GM21825 (cell line): Measurements from ENCODE around the gene HOXD9.

Source experiments
- ATAC-seq: cut with Tn5 transposase; IDR thresholded peaks from one replicate; pipeline ENCODE4 v1.9.1; 2021; ENCODE audit warnings: mild to moderate bottlenecking, moderate library complexity; ENCODE audit not compliant: unreplicated experiment

HOXD9 gene

DNA sequence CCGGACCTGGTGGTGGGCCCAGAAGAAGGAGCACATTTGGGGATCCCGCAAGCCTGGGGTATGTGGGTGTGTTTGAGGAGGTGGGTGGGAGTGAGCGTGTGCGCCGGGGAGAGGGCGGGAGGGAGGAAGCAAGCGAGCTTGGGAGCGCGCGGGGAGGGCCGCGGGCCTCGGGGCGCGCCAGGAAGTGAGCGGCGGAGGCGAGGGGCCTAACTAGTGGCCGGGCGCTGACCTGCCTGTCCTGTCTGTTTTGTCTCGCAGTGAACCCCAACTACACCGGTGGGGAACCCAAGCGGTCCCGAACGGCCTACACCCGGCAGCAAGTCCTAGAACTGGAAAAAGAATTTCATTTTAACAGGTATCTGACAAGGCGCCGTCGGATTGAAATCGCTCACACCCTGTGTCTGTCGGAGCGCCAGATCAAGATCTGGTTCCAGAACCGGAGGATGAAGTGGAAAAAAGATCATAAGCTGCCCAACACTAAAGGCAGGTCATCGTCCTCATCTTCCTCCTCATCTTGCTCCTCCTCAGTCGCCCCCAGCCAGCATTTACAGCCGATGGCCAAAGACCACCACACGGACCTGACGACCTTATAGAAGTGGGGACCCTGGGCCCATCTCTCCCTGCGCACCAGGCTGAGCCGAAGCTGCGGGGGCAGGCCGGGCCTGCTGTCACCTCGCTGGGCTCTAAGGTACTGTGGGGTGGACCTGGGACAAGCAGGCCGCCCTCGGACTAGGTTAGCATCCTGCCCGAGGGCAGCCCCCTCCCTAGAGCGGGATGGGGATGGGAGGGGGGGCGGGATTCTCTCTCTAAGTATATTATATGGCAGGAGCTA lies 30.0 kb downstream of the HOXD9 start:
- no peak for ATAC-seq

DNA sequence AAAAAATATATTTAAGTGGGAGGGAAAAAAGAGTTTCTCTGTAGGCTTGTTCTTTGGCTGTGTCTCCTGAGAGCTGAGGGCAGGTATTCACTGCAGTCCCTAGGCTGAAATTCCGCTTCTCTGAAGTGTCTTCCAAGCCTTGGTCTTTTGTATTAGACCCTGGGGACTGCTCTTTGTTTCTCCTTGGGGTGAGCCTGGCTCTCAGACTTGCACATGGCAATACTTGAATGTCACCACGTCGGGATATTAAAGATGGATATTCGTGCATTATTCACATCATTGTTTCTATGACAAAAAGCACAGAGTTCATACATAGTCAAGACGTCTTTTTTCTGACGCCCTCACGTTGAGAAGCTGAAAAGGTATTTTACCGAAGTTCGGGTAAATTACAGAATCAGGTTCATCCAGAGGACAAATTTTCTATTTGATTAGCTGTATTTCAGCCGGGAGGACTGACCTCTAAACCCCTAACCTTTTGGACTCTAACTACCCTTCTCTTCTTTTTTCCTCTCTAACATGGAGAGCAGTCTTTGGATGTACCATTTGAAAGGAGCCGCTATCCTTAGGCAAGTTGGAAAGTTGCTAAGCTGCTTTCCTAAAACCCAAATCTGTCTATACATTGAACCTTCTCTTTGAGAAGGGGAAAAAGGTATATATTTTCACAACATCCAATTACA lies 32.2 kb downstream of the HOXD9 start:
- no peak for ATAC-seq

DNA sequence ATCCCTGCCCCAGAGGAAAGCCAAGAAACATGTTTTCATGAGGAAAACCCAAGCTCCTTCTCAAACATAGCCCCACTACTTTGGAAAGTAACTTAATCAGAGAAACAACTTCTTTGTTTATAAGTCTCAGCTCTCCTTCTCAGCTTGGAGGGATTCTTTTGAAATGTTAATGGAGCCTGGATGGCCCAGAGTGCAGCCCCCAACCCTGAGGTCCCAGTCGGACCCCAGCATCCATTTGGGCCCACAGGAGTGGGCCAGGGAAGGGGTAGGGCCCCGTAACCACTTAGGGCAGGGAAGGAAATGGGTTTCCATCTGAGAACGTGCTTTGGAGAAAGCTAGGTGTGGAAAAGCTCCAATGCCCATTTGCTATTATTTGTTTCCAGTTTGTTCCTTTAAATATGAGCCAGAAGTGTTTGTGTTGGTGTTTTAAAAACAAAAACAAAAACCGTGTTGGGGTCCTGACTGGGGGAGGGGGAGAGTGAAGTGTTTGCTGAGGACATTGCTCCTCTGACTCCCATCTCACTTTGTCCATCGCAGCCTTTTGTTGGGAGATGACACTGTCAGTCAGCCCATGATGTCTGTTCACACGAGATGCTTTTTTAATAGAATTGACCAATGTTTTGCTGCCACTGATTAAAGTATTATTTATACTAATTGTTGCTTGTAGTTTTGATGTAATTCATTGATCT lies 33.0 kb downstream of the HOXD9 start:
- no peak for ATAC-seq

DNA sequence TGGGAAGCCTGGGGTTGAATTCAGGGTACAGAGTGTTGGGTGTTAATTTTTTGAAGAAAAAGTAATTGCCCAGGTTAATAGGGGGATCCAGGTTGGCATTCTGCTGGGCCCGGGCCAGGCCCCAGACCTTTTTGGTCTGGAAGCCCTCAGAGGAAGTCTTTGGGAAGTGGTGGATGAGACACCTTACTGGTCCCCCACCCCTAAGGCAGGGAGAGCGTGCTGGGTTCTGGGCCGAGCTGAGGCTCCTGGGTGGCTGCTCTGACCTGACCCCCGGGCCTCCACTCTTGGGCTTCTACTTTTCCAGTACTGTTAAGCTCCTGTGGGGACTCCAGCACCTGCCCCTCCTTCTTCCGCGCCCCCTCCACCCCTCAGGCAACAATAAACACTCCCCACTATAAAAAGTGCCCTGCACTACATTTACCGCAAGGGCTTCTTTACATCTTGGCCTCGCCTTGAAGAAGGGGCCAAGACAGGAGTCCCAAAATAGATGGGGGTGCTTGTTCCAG lies 33.8 kb downstream of the HOXD9 start:
- ATAC-seq: no peak

DNA sequence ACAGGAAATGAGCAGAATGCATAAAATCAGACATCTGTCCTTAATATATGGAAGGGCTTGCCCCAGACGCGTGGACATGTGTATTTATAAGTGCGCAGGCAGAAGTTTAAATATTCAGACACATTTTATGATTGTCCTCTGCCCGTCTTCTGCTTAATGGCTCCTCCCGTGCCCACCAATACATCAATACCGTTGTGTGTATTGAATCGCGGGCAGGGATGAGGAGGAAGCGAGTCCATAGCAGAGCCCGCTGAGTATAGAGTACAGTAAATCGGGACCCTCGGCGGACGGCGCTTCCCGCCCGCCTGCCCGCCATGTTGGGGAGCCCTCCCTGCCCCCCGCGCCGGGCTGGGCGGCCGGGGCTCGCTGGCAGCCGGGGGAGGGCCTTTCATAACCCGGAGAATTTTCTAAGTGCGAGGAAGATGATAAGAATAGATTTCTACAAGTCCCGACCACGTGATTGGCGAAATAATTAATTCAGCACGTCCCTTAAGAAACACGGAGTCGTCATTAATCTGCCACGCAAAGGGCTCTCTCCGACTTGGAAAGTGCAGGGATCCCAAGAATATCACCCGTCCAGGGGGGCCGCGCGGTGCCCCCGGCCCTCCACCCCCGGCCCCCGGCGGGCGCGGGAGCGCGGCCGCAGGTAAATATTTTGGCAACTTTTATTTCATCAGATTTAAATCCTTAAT lies 34.4 kb downstream of the HOXD9 start, which contains the start of gene HOXD3:
Gene HOXD3 (plus strand): TSS at position 501 of the 692 bp plus-strand sequence. CDS start 11,808 bp downstream, outside the sequence.
- ATAC-seq: no peak

DNA sequence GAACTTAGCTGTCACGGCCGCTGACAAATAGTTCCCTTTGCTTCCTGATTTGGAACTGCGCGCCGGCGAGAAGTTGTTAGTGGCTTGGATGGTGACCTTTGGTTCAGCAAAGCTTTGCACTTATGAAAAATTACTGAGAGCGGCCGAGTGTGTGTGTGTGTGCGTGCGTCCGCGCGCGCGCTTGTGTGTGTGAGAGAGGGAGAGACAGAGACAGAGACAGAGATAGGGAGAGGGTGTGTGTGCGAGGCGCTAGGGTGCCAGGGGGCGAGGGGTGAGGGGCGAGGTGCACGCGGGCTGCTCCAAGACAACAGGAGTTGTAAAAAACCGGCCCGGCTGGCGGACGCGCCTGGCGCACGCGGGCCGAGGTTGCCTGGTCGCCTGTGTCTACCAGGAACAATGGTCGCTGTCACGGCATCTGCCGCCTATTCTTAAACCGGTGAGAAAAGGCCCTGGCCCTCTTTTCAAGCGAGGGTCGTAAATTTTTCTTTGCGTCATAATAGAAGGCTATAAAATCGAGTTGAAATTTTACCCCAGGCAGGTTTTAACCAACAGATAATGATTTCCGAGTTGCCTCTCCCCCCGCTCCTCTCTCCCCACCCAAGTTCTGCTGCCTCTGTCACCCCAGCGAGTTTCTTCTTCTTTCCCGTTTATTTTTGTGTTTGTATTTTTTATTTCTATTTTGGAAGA lies 35.1 kb downstream of the HOXD9 start:
- no peak for ATAC-seq

DNA sequence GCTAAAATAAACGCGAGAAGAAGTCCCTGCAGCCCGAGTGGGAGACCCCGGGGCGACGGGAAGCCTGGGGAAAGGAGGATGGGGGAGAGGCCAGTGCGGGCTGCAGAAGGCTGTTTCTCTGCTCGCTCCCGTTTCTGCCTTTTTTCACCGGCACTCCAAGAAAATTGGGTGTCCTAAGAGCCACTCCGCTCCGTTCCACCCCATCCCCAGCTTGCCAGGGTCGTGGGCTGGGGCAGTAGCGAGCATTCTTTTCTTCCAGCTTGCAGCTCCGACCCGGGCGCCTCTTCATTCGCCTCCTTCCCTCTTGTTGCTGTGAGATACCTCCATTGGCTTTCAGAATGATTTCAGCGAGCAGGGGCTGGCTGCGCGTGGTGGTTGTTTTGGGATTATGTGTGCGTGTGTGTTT lies 35.7 kb downstream of the HOXD9 start:
- no peak for ATAC-seq

DNA sequence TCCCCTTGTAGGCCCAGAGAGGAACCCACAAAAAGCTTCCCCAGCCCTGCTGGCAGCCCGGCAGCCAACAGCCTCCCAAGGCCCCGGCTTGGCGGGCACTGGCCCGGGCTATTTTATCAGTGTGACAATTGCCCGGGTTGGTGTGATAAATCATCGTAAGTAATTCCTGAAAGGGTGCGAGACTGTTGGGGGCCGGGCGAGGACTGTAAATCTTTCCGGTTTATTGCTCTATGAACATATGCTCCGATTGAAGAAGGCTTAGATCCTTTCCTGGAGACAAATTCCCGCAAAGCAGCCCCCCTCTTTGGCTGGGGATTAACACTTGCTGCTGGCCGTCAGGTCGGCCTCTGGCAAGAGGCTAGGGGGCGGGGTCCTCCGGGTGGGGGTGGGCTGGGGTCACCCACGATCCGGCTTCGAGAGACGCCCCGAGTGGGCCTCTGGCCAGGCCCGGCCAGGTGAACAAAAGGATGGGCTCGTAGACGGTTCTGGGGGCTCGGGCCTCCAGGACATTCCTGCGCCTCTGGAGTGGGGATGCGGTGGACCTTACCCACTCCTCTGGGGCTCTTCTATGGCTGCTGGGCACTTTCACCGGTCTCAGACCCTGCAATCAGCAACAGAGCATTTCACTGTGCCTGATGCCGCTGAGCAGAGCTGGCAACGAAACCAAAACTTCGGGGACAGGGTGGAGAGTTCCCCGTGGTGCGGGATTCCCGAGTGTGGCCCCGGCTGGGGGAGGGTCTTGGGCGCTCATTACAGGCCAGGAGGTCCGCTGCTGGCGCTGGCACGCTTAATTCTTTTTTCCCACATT lies 36.5 kb downstream of the HOXD9 start:
- ATAC-seq: no peak

DNA sequence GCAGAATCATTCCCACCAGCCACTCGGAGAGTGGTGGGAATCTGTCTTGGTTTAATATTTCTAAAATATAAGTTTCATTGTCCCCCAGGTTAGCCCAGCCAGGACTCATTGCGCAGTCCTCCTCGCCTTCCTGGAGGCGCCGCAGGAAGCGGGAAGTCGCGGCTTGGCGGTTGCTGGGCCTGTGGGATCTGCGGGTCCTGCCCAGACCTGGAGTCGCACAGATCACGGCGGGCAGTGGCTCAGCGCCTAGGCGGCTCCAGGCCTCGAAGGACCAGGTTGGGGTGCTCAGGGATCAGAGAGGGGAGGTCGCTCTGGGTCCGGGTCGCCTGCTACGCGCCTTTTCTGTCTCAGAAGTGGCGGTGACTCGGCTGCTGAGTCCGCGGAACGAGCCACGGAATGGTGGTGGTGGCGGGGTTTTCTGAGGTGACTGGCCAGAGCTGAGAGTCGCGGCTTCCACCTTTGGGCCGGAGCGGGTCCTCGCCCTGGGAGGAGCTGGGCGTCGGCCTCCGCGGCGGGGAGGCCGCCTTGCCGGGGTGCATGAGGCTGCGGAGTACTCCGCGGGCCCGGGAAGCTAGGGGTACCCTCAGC lies 37.2 kb downstream of the HOXD9 start:
- ATAC-seq: no peak

DNA sequence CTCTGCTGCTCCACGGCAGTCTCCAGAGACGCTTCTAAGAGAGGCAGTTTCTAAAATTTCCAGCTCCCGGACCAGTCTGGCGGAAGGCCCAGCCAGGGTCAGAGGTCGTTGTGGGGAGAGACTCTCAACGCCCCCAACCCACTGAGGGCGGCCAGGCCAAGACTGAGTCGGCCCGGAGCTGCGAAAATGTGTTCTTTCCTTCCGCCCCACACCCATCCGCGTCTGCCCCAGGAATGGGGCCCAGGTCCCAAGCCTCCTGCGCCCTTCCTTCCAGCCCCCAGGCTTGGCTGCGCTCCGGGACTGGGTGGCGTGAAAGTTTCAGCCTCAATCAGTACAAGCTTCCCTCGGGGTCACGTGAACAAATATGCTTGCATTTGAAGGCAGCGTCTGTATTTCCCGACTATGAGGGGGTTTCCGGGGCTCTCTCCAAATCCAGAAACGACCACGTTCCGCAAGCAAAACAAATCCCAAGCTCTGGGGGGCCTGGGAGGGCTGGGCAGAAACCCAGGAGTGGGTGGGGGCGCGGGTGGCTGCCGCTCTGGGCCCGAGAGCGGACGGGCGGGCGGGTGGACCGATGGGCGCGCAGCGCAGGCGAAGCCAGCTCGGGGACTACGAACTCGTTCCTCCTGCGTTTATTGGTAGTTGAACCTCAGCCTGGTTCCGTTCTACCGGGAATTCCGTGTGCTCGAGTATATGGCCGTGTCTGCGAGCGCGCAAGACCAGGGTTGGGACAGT lies 37.9 kb downstream of the HOXD9 start:
- ATAC-seq: no peak

DNA sequence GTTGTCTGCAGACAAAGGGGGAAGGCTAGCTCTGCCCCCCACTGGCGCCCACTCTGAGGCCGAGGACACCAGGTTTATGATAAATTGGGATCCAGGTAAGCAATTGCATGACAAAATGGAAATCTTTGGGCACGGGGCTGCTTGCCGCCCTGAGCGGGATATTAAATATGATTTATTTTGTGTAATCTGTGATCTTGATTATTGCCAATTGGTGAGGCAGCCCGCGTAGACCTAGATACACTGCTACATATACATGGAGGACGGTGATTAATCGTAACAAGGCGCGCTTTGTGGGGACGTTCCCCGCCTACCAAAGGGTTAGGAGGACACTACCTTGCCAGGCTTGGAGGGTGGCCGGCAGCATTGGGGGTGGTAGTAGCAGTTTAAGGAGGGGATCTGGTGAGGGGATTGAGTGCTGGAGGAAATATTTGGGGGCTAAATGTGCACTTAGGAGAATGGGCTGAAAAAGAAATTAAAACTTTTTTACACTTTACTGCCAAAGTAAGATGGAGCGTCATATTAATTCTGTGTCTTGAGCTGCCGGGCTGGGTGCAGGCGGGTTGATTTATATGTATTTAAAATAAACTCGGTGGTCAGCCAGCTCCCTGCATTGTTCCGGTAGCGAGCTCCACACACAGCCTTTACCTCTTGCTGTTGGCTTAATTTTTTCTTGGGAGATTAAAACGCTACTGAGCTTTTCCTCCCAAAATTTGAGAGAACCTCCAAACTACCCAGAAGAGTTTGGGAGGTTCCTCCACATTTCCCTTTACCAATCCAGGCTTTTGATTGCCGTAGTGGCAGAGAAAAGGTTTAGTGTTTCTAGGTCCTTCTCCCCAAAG lies 38.7 kb downstream of the HOXD9 start:
- ATAC-seq: no peak

DNA sequence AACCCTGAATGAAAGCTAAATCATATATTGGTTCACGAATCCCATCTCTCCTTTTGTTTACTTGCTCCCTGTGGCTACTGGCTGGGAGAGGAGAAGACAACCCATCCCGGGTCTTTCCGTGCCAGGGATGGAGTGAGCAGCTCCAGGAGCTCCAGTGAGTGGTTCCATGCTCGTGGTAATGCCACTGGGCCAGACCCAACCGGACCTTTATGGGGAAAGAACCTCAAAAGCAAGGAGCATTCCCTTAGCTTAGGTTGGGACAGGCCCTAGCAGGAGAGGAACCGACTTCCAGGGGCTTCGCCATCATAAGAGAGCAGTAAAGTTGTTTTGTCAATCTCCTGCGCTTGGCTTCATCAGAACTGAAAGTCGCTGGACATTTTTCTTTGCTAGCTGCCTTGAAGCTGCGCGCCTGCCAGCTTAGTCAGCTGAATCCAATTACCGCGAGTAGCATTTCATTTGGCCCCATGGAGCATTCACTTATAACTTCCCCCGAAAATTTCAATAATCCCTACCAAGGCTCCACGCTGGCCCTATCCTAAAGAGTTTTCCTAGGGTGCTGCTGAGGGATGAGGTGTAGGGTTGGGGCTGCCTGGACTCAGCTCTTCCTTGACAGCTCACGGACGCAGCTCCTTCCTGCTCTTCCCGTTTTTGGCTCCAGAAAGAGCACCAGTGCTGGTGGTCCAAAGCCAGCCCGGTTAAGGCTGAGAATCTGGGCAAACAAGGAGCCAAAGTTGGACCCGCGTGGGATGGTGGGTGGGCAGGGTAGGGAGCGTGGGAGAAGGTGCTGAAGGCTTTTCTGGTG lies 39.5 kb downstream of the HOXD9 start:
- no peak for ATAC-seq

DNA sequence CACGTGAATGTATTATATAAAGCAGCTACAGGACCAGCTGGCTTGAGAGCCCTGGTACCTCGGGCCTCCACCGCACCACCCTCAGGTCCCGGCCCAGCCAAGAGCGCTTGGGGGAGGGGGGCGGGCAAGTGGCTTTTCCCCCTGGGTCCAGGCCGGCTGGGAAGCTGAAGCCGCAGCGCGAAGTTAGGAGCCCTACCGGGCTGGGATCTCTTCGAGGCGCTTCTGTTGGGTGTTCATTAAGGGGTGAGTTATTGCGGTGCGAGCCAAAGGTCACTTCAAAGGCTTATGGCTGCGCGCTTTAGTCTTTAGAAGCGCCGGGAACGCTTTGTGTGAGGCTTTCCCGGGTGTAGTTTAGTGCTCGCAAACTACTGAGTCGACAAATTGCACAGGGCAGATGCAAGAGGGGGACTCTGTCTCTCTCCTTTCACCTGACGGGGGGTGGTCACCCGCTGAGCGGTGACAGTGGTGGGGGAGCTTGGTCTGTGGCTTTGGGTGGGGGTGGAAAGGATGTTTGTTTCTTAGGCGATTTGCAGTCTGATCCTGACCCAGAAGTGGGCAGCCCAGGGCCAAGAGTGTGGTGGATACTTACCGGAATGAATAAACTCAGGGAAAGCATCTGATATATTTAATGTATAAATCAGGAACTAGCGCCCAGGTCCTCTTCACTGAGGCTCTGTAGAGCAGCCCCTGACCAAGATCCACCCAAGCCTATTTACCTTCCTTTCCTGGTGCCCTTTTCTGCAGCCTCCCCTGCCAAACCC lies 40.6 kb downstream of the HOXD9 start:
- no peak for ATAC-seq

DNA sequence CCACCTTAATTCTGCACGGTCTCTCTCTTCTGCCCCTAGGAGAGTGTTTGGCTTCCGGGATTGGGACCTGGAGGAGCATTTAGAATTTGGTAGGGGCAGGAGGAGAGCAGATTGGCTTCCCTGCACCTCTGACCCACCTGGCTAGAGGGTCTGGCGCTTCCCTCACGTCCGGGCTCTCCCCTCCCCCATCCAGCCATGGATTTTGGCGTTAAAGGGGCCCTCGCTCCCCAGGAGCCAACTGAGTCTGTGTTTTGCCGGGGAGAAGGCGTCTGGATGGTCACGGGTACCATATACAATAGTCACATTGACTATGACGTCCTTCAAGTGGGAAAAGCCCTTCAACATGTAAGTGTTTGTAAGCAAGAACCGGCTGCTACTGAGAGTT lies 41.1 kb downstream of the HOXD9 start:
- no peak for ATAC-seq

DNA sequence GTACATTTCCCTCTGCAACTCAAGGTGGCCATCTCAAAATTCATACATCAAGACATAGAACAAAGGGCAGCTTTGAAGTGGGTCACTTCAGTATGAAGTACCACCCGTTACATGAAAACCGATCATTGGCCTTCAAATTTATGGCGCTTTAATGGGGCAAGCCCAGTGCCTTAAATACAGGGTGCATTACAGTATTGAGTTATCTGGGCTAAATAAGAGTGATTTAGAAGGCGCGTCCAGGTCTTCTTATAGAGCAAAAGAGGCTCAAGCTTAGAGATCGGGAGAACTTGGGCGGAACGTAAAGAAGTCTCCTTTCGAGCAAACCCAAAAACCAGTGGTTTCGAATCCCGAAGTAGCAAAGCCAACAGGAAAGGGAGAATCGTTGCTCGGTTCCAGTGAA lies 41.7 kb downstream of the HOXD9 start:
- ATAC-seq: no peak
